C1 segment of cervical spinal cord (tissue), 14 donors: Measurements from ENCODE around the gene LRRC3B.

Source experiments
- DNase-seq, 14 donors: peaks; one replicate each; lab custom pipeline; 2025; lab: John Stamatoyannopoulos, UW

LRRC3B gene

GRCh38 chr3:26630669-26631389, 8.3 kb downstream of the LRRC3B start:
- DNase-seq: peak in 1 of 14 donors; percentile 73

- peak in 1 of 14 donors; percentile 73 for DNase-seq
Measured at GRCh38 chr3:26631390-26631738, 8.8 kb downstream of the LRRC3B start.

DNA sequence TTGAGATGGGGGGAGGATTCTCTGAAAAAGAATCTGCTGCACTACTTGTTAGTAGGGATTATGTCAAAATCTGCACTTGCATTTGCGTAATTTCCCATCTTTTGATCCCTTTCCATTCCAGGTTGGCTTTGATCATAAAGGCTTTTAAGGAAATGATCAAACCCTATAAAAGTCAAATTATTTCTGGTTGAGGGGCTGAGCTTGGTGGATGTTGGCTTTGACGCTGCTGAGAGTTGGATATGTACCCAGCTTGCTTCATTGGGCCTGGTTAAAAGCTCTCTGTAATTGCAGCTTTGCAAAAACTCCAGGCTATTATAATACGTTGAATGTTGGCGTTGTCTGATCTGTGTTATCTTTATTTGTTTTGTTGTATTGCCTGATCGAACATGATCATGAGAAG, 12.0 kb downstream of the LRRC3B start:
- no peak for DNase-seq

DNA sequence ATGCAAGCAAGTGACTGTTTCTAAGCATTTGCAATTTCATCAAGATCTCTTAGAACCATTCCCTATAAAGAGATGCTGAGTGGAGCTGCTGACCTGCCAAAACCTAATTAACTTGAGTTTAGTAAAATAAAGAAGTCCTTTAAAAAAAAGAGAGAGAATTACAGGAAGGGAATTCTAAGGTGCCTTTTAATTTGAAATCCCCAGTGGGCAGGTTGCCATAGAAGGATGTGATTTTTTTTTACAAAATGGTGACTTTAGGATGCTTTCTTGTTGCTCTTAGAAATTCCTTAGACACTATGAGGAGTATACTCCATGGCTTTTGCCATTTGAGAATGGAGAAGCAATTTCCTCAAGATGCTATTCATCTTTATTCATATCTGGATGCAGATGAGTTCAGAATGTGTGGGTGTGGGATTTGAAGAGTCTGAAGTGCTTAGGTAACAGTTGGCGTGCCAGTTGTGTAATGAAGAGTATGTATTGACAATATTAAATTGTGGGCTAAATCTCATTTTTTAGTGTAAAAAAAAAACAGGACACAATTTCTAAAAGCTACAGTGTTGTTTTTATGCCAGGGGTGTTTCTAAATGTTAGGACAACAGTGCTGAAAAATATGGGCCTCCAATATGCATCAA, 13.6 kb downstream of the LRRC3B start:
- DNase-seq: no peak

- DNase-seq: no peak
Measured at GRCh38 chr3:26637698-26638097, 15.1 kb downstream of the LRRC3B start.

GRCh38 chr3:26638113-26638512, 15.5 kb downstream of the LRRC3B start:
- no peak for DNase-seq

DNA sequence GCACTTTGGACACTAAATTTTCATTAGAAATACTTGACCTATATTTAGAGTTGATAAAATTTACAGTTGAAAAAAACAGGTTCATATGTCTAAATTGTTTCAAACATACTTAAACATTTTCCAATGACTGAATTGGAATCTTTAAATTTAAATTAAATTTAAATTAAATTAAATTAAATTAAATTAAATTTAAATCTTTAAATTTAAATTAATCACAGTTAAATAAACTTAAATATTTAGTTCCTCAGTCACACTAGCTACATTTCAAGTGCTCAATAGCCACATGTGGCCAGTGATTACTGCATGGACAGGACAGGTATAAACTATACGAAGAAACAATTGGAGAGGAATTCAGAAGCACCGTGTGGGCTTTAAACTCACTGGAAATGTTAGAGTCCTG, 16.8 kb downstream of the LRRC3B start:
- no peak for DNase-seq

DNA sequence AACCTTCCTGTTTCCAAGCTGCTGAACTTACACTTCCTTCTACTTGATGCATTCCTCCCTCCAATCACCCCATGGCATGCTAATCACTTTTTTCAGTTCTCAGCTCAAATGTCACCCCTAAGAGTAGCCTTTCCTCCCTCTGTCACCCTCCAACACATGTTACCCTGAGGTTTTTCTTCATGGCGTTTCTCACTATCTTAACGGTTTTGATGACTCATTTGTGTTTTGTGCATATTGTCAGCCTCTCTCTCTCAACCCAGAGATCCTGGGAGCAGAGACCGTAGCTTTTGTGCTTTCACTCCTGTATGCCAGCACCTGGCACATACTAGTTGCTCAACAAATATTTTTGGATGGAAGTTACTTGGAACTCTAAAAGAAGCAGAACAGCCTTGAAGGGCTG, 24.5 kb downstream of the LRRC3B start:
- DNase-seq: no peak

- DNase-seq: no peak
Measured at GRCh38 chr3:26648461-26648860, 25.9 kb downstream of the LRRC3B start.

DNA sequence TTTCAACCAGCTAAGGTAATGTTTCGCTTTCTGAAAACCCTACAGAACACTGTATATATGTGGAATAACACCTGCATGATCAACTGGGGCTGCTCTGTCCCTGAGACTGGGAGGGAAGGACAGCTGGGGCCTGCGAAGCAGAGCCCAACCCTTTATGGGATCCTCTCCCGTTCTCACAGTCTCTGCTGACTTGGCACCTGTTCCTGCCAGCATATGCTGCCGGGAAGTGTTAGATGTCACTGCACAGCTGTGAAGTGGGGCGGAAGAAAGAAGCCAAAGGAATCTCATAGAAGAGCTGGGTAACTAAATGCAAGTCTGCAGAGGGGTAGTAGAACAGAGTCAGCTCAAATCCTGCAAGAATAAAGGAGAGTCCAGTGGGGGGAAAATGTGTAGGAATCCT, 29.6 kb downstream of the LRRC3B start:
- peak in 7 of 14 donors; percentile 7 to 93 (median 34) for DNase-seq

GRCh38 chr3:26653811-26654425, 31.3 kb downstream of the LRRC3B start:
- peak in 1 of 14 donors; percentile 73 for DNase-seq

DNA sequence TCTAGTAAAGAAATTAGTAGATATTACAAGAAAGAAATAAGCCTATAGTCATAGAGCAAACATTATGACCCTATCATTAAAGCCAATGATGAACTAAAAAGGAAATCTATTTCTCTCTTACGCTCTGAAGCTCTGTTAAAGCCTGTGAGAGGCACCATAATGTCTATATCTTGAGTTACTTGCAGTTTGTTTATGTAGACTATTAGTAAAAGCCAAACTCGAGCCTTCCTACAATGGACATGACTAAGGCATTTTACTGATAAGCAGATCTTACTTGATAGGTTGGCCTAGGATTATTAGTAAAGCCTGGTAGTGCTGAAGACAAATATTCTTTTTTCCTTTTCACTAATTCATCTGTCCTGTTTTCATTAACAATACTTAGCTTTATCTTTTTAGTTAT, 32.7 kb downstream of the LRRC3B start:
- no peak for DNase-seq

DNA sequence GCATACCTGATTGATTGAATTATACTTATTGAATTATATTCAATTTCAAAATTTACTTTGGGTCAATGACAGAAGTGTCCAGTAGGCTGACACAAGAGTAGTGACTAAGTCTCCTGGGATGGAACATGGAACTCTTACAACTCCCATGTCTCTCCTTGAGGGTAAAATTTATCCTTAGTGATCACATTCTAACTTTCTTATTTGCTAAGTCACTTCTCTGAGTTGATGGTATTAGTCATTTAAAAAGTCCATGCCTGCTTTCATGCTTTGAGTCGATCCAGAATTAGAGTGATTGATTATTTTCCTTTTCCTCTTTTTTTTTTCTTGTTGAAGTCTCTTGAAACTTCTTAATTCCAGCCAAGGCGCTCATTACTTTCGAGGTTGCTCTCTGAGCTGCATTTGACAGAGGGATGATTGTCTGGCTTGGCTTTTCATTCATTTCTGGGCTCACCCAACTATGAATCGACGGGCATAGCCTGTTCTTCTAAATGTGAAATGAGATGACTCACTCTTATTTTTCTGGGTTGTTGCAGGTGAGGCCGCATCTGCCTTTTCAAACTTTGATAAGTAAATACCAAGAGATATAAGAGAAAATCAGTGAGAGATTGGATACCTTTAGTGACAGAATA, 34.9 kb downstream of the LRRC3B start:
- DNase-seq: no peak

GRCh38 chr3:26668171-26668570, 45.6 kb downstream of the LRRC3B start:
- no peak for DNase-seq

- DNase-seq: no peak
Measured at GRCh38 chr3:26668696-26669095, 46.1 kb downstream of the LRRC3B start.

DNA sequence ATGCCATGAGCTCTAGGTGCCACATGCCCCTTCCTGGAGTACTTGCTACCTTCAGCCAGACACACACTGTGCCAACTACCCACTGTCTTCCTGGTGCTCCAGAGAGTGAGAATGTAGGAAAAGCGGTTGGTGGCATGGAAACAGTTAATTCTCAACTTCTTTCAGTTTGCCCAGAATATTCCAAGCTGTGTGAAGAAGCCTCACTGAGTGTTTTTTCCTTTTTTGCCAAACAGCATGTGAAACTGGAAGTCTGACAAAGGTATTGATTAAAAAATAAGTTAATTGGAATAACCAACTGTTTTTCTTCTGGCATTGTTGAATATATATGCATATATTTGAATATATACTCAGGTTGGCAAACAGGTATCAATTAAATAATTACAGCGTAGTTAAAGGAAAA, 52.8 kb downstream of the LRRC3B start:
- DNase-seq: no peak

GRCh38 chr3:26681632-26682031, 59.1 kb downstream of the LRRC3B start:
- DNase-seq: no peak

DNA sequence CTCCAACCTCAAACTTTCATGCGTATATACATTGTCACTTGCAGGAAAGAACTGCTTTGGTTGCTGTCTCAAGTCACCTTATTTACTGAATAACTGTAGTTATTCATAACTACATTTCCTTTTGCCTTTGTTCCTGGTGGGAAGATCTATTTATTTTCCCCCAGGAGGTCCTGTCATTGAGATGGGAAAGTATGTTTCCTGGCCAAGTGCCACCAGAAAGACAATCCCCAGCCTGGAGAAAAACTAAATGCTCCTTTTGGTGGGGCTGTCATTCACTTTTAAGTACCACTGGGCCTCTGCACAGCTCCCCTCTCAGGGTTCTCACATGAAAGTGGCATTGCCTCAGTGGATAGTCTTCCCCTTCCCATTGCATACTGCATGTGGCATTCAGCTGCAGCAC, 59.8 kb downstream of the LRRC3B start:
- DNase-seq: no peak

DNA sequence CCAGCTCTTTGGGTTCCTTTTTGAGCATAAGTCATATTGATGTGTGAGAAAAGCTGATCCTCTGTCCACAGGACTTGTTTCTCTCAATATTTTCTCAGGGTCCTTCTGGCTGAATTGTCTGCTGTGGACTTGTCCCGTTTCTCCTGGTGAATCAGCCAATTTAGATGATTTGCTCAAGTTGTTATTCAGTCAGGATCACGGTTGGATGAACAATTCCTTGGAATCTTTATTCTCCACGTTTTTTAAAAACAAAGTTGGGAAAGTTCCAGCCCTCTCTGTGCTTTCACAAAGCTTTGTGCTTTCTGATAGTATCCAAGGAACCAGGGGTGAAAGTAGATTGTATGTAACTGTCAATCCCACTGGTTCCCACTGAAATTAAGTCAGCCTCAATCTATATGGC, 61.3 kb downstream of the LRRC3B start:
- no peak for DNase-seq

GRCh38 chr3:26687466-26687865, 64.9 kb downstream of the LRRC3B start:
- no peak for DNase-seq

GRCh38 chr3:26699553-26699952, 77.0 kb downstream of the LRRC3B start:
- DNase-seq: no peak

GRCh38 chr3:26703519-26703918, 80.9 kb downstream of the LRRC3B start:
- no peak for DNase-seq

GRCh38 chr3:26704736-26705135, 82.2 kb downstream of the LRRC3B start:
- DNase-seq: no peak
